Testis (tissue), 2 donors: ENCODE measurements around the gene KCNQ1.

Experiments
- CTCF ChIP-seq, 3 experiments: fragments of 450-650 bp in 2 of 3; fragments of 200-600 bp in 1 of 3; sonication (generic) in 1 of 3; IDR thresholded peaks; one replicate each; pipeline ENCODE4 v1.5.1; 2016 to 2019; ENCODE audit warnings: antibody characterized with exemption in 3 of 3, mild to moderate bottlenecking in 2 of 3, moderate library complexity in 1 of 3
- POLR2A ChIP-seq: fragments of 450-650 bp; IDR thresholded peaks from one replicate; pipeline ENCODE4 v1.6.1; 2017; ENCODE audit warnings: antibody characterized with exemption, mild to moderate bottlenecking, moderate library complexity

GRCh38 chr11:2751523-2752203, 306.9 kb downstream of the KCNQ1 start:
- TF ChIP-seq CTCF (IDR thresholded peaks at IDR 0.05) (no peak), POLR2A (no peak)
